Calu3 (cell line): ENCODE data around the gene SPATA16. TPM values are rescaled to one million over a fixed set of nuclear protein-coding genes. Genes with fewer than 3 reads are reported as not detected.

Experiments used
- BruUV-seq: library from RNA; stranded (reverse); fragments of 400-500 nt; replicated peaks from 2 replicates; lab custom pipeline; 2021; lab: Mats Ljungman, UMichigan
- CTCF ChIA-PET: fragments of 300-600 bp; sonication (Branson Sonifier 250); formaldehyde crosslinking; loops from one replicate; lab custom pipeline; 2022; ENCODE audit warnings: antibody characterized with exemption; lab: Charles Lee
- DNase-seq: peaks from one replicate; pipeline ENCODE4 v3.0.0; 2022
- H3K27ac Mint-ChIP-seq: one replicate; pipeline ENCODE4 v1.8.0; 2022; ENCODE audit warnings: mixed read lengths; ENCODE audit not compliant: unreplicated experiment
- H3K27me3 Mint-ChIP-seq: one replicate; pipeline ENCODE4 v1.8.0; 2022; ENCODE audit warnings: mixed read lengths; ENCODE audit not compliant: unreplicated experiment
- H3K36me3 Mint-ChIP-seq: one replicate; pipeline ENCODE4 v1.8.0; 2022; ENCODE audit warnings: mild to moderate bottlenecking, moderate library complexity, mixed read lengths; ENCODE audit not compliant: insufficient read depth, unreplicated experiment
- H3K4me1 Mint-ChIP-seq: one replicate; pipeline ENCODE4 v1.8.0; 2022; ENCODE audit warnings: mild to moderate bottlenecking, low read depth, mixed read lengths; ENCODE audit not compliant: unreplicated experiment
- H3K4me3 Mint-ChIP-seq: one replicate; pipeline ENCODE4 v1.8.0; 2022; ENCODE audit warnings: mild to moderate bottlenecking, low read depth, moderate library complexity, mixed read lengths; ENCODE audit not compliant: unreplicated experiment
- H3K9me3 Mint-ChIP-seq: one replicate; pipeline ENCODE4 v1.8.0; 2022; ENCODE audit warnings: low read depth, mixed read lengths; ENCODE audit not compliant: unreplicated experiment
- CTCF ChIP-seq: fragments of 200-600 bp; IDR thresholded peaks from one replicate; pipeline ENCODE4 v1.8.0; 2022; ENCODE audit warnings: antibody characterized with exemption; ENCODE audit not compliant: unreplicated experiment
- intact Hi-C: fragments of 100-400 bp; cut with micrococcal nuclease; formaldehyde crosslinking; loops from one replicate; pipeline ENCODE4 v1.10.0; 2022; ENCODE audit not compliant: unreplicated experiment
- total RNA-seq: library from RNA; stranded (reverse); gene quantifications from 2 replicates; pipeline ENCODE4 v1.2.3, GENCODE V29; 2022

The SPATA16 gene
- total RNA-seq, 1 experiment from 2014 or later: not detected

GRCh38 chr3:172981407-172981983, 159.5 kb downstream of the SPATA16 start:
- H3K9me3 Mint-ChIP-seq: no peaks in the 10 kb centered on the region
- H3K27me3 Mint-ChIP-seq: no peaks in the 10 kb centered on the region
- H3K4me3 Mint-ChIP-seq: no peak overlapping the region
- intact Hi-C loops: loop anchor here (10.0 kb wide), 3 partner anchors 303 to 573 kb away; partner anchors contain the start of gene NLGN1
- no peak for DNase-seq
- H3K27ac Mint-ChIP-seq: no peak overlapping the region
- no peak for TF ChIP-seq CTCF
- no TSS peak for BruUV-seq
- H3K4me1 Mint-ChIP-seq: no peaks in the 10 kb centered on the region
- CTCF ChIA-PET: no interaction called here
- H3K36me3 Mint-ChIP-seq: no peaks in the 10 kb centered on the region

- H3K27ac Mint-ChIP-seq: no peak overlapping the region
- no peak for TF ChIP-seq CTCF
- no peak for DNase-seq
- no peaks in the 10 kb centered on the region for H3K27me3 Mint-ChIP-seq
- intact Hi-C loops: loop anchor here (10.0 kb wide), 3 partner anchors 304 to 574 kb away; partner anchors contain the start of gene NLGN1
- no TSS peak for BruUV-seq
- H3K4me1 Mint-ChIP-seq: no peaks in the 10 kb centered on the region
- H3K36me3 Mint-ChIP-seq: no peaks in the 10 kb centered on the region
- H3K4me3 Mint-ChIP-seq: no peak overlapping the region
- CTCF ChIA-PET: no interaction called here
- no peaks in the 10 kb centered on the region for H3K9me3 Mint-ChIP-seq
These were observed 160.2 kb downstream of the SPATA16 start for GRCh38 chr3:172980849-172981248.

- CTCF ChIA-PET: interaction anchor here (0.7 to 2.0 kb wide), 2 partner anchors 24 to 39 kb away, joined by 3 to 5 read pairs; no protein-coding TSS in a partner anchor
- Mint-ChIP-seq H3K27me3 (no peaks in the 10 kb centered on the region), H3K4me3 (no peak overlapping the region), H3K36me3 (no peaks in the 10 kb centered on the region), H3K27ac (no peak overlapping the region), H3K9me3 (no peaks in the 10 kb centered on the region), H3K4me1 (no peaks in the 10 kb centered on the region)
- no peak for TF ChIP-seq CTCF
- no TSS peak for BruUV-seq
- DNase-seq: no peak
- intact Hi-C loops: loop anchor here (2.0 kb wide), 1 partner anchor 15 kb away; no protein-coding TSS in a partner anchor
These were observed 163.3 kb downstream of the SPATA16 start for GRCh38 chr3:172977696-172978095.

DNA sequence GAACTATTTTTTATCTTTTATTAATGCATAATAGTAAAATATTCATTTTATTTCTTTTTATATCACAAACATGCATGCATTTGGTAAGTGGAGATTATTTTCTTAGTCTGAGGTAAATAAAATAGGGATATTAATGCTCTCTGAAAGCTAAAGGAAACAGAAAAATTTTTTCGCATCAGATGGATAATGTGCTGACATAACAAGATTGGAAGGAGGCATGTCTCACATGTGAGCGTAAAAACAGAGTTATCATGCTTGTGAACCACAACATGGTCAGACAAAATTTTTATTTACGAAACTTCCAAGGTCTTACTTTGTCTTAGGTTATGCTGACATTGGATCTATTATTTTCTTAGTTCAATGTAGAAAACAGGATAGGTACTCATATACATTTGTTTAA, 166.1 kb downstream of the SPATA16 start:
- Mint-ChIP-seq H3K4me1 (no peaks in the 10 kb centered on the region), H3K4me3 (no peak overlapping the region), H3K27me3 (no peaks in the 10 kb centered on the region), H3K36me3 (no peaks in the 10 kb centered on the region), H3K27ac (no peak overlapping the region), H3K9me3 (no peaks in the 10 kb centered on the region)
- CTCF ChIA-PET: no interaction called here
- no peak for TF ChIP-seq CTCF
- BruUV-seq: no TSS peak
- DNase-seq: no peak
- intact Hi-C loops: no loop called here
